H1 (cell line): ENCODE data around the gene CORO1A. TPM values are rescaled to one million over a fixed set of nuclear protein-coding genes. Genes with fewer than 3 reads are reported as not detected.
A peak's percentile ranks its signal among the peaks of the same experiment; 100 is the strongest.

Experiments
- BACH1 ChIP-seq: IDR thresholded peaks from 2 replicates; pipeline ENCODE4 v1.6.1; 2012; ENCODE audit warnings: low read length, improper control_type of control experiment
- CHD2 ChIP-seq: IDR thresholded peaks from 2 replicates; pipeline ENCODE4 v1.6.1; 2012; ENCODE audit warnings: low read length, improper control_type of control experiment
- JUND ChIP-seq: IDR thresholded peaks from 2 replicates; pipeline ENCODE4 v1.6.1; 2011; ENCODE audit warnings: mild to moderate bottlenecking, improper control_type of control experiment, low read length
- RBBP5 ChIP-seq: IDR thresholded peaks from 2 replicates; pipeline ENCODE4 v1.7.1; 2012; ENCODE audit warnings: low read depth, mild to moderate bottlenecking, inconsistent platforms, low read length, moderate library complexity, borderline replicate concordance
- SIN3A ChIP-seq, 2 experiments: IDR thresholded peaks in 1 of 2; conservative IDR thresholded peaks in 1 of 2; 2 replicates each; pipeline ENCODE4 v1.6.1; 2011 to 2012; ENCODE audit warnings: low read length in 2 of 2, improper control_type of control experiment in 1 of 2, low read depth in 1 of 2, mild to moderate bottlenecking in 1 of 2
- polyA plus RNA-seq, 7 experiments: library from polyadenylated mRNA; depleted of rRNA in 3 of 7; stranded (reverse) in 5 of 7; unstranded in 2 of 7; fragments of >200 nt in 5 of 7; fragments of 200-250 nt in 2 of 7; gene quantifications; 1 replicate in 5 of 7; 2 replicates in 1 of 7; 4 replicates in 1 of 7; pipeline versions ENCODE4 v1.2.1 to v1.2.3, GENCODE V29; 2011 to 2013; ENCODE audit warnings: missing spikeins in 2 of 7, mixed read lengths in 2 of 7
- total RNA-seq: library from RNA; stranded (reverse); fragmentation: NEBNext Ultra II Directional; extraction: Animal tissue kit (Norgen Biotek cat#: 25700); gene quantifications from 2 replicates; pipeline ENCODE4 v1.2.1, GENCODE V29; 2021
- TF ChIP-seq, protein P1 (sequence below), 3 experiments: IDR thresholded peaks; 1 replicate in 2 of 3; 2 replicates in 1 of 3; pipeline versions ENCODE4 v1.5.1 to v1.6.1; 2011; ENCODE audit warnings: low read length in 3 of 3, mild to moderate bottlenecking in 3 of 3, inconsistent platforms in 2 of 3, low read depth in 1 of 3, moderate library complexity in 1 of 3; ENCODE audit not compliant: insufficient read depth in 1 of 3; ENCODE audit errors: control extremely low read depth in 1 of 3
- TF ChIP-seq, protein P2 (sequence below): fragments of 300-600 bp; sonication (generic); IDR thresholded peaks from 2 replicates; pipeline ENCODE4 v1.7.1; 2012; ENCODE audit warnings: low read length, moderate library complexity, mild to moderate bottlenecking, inconsistent platforms; ENCODE audit not compliant: insufficient replicate concordance

CORO1A gene
- total and polyA plus RNA-seq, 2 of the 8 experiments (the other 6 are each of a cell fraction or from before 2014, with no cell fraction given): 10.9 to 11.7 TPM

- TF ChIP-seq, protein P1, sequence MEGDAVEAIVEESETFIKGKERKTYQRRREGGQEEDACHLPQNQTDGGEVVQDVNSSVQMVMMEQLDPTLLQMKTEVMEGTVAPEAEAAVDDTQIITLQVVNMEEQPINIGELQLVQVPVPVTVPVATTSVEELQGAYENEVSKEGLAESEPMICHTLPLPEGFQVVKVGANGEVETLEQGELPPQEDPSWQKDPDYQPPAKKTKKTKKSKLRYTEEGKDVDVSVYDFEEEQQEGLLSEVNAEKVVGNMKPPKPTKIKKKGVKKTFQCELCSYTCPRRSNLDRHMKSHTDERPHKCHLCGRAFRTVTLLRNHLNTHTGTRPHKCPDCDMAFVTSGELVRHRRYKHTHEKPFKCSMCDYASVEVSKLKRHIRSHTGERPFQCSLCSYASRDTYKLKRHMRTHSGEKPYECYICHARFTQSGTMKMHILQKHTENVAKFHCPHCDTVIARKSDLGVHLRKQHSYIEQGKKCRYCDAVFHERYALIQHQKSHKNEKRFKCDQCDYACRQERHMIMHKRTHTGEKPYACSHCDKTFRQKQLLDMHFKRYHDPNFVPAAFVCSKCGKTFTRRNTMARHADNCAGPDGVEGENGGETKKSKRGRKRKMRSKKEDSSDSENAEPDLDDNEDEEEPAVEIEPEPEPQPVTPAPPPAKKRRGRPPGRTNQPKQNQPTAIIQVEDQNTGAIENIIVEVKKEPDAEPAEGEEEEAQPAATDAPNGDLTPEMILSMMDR (IDR thresholded peaks at IDR 0.05; ENCODE audit: control extremely low read depth in 1 of 3, insufficient read depth in 1 of 3, low read depth in 1 of 3, low read length in 3 of 3): peak; percentile 76 to 90 (median 90)
- TF ChIP-seq SIN3A (conservative IDR thresholded peaks at IDR 0.05 in 1 of 2, IDR thresholded peaks at IDR 0.05 in 1 of 2; ENCODE audit: low read depth in 1 of 2, low read length in 2 of 2) (0 out of 4 replicates have a peak, but pooled peaks of 1 of the 2 experiments have one; percentile 20), RBBP5 (no peak), CHD2 (no peak), BACH1 (peak; percentile 24; the same call in 1 of the 2 replicates), JUND (0 out of 2 replicates have a peak, but pooled peaks have one; percentile 14)
- TF ChIP-seq, protein P2, sequence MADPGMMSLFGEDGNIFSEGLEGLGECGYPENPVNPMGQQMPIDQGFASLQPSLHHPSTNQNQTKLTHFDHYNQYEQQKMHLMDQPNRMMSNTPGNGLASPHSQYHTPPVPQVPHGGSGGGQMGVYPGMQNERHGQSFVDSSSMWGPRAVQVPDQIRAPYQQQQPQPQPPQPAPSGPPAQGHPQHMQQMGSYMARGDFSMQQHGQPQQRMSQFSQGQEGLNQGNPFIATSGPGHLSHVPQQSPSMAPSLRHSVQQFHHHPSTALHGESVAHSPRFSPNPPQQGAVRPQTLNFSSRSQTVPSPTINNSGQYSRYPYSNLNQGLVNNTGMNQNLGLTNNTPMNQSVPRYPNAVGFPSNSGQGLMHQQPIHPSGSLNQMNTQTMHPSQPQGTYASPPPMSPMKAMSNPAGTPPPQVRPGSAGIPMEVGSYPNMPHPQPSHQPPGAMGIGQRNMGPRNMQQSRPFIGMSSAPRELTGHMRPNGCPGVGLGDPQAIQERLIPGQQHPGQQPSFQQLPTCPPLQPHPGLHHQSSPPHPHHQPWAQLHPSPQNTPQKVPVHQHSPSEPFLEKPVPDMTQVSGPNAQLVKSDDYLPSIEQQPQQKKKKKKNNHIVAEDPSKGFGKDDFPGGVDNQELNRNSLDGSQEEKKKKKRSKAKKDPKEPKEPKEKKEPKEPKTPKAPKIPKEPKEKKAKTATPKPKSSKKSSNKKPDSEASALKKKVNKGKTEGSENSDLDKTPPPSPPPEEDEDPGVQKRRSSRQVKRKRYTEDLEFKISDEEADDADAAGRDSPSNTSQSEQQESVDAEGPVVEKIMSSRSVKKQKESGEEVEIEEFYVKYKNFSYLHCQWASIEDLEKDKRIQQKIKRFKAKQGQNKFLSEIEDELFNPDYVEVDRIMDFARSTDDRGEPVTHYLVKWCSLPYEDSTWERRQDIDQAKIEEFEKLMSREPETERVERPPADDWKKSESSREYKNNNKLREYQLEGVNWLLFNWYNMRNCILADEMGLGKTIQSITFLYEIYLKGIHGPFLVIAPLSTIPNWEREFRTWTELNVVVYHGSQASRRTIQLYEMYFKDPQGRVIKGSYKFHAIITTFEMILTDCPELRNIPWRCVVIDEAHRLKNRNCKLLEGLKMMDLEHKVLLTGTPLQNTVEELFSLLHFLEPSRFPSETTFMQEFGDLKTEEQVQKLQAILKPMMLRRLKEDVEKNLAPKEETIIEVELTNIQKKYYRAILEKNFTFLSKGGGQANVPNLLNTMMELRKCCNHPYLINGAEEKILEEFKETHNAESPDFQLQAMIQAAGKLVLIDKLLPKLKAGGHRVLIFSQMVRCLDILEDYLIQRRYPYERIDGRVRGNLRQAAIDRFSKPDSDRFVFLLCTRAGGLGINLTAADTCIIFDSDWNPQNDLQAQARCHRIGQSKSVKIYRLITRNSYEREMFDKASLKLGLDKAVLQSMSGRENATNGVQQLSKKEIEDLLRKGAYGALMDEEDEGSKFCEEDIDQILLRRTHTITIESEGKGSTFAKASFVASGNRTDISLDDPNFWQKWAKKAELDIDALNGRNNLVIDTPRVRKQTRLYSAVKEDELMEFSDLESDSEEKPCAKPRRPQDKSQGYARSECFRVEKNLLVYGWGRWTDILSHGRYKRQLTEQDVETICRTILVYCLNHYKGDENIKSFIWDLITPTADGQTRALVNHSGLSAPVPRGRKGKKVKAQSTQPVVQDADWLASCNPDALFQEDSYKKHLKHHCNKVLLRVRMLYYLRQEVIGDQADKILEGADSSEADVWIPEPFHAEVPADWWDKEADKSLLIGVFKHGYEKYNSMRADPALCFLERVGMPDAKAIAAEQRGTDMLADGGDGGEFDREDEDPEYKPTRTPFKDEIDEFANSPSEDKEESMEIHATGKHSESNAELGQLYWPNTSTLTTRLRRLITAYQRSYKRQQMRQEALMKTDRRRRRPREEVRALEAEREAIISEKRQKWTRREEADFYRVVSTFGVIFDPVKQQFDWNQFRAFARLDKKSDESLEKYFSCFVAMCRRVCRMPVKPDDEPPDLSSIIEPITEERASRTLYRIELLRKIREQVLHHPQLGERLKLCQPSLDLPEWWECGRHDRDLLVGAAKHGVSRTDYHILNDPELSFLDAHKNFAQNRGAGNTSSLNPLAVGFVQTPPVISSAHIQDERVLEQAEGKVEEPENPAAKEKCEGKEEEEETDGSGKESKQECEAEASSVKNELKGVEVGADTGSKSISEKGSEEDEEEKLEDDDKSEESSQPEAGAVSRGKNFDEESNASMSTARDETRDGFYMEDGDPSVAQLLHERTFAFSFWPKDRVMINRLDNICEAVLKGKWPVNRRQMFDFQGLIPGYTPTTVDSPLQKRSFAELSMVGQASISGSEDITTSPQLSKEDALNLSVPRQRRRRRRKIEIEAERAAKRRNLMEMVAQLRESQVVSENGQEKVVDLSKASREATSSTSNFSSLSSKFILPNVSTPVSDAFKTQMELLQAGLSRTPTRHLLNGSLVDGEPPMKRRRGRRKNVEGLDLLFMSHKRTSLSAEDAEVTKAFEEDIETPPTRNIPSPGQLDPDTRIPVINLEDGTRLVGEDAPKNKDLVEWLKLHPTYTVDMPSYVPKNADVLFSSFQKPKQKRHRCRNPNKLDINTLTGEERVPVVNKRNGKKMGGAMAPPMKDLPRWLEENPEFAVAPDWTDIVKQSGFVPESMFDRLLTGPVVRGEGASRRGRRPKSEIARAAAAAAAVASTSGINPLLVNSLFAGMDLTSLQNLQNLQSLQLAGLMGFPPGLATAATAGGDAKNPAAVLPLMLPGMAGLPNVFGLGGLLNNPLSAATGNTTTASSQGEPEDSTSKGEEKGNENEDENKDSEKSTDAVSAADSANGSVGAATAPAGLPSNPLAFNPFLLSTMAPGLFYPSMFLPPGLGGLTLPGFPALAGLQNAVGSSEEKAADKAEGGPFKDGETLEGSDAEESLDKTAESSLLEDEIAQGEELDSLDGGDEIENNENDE: no peak
Observed at GRCh38 chr16:30186782-30187555, 3.6 kb downstream of the CORO1A start (continued).
